ENCODE results near the gene ATMIN.

DNA sequence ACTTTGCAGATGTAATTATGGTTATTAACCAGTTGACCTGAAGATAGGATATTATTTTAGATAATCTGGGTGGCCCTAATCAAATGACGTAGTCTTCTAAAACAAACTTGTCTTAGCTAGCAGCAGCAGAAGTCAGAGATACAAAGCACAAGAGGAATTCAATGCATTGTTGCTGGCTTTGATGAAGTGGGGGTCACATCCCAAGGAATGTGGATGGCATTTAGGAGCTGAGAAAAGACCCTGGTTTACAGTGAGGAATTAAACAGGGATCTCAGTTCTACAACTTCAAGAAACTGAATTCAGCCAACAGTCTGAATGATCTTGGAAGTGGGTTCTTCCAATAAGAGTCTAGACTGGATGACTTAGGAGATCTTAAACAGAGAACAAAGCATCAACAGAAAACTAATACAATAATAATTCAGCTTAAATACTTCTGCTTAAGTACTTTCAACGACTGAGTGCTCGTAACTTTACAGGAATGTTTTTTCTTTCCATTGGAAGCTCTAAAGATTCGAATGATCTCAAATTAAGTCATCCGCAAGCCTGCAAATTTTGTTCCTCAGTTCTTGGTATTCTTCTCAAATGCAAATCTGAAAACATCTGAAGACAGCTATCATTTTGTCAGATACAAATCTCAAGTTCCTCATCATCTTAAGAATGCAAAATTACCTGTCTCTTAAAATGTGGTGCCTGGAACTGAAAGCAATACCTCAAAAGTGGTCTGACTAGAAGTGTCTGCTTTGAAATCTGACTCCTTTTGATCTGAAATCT, 38.1 kb downstream of the ATMIN start:
- TF ChIP-seq EZH2 (IDR thresholded peaks at IDR 0.05): no peak
- TF ChIP-seq, protein P1, sequence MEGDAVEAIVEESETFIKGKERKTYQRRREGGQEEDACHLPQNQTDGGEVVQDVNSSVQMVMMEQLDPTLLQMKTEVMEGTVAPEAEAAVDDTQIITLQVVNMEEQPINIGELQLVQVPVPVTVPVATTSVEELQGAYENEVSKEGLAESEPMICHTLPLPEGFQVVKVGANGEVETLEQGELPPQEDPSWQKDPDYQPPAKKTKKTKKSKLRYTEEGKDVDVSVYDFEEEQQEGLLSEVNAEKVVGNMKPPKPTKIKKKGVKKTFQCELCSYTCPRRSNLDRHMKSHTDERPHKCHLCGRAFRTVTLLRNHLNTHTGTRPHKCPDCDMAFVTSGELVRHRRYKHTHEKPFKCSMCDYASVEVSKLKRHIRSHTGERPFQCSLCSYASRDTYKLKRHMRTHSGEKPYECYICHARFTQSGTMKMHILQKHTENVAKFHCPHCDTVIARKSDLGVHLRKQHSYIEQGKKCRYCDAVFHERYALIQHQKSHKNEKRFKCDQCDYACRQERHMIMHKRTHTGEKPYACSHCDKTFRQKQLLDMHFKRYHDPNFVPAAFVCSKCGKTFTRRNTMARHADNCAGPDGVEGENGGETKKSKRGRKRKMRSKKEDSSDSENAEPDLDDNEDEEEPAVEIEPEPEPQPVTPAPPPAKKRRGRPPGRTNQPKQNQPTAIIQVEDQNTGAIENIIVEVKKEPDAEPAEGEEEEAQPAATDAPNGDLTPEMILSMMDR (IDR thresholded peaks at IDR 0.05): no peak

Data from neural progenitor cell (in vitro differentiated cells).